Astrocyte (in vitro differentiated cells and primary cell): ENCODE measurements around the gene CTTNBP2. TPM values are rescaled to one million over a fixed set of nuclear protein-coding genes. Genes with fewer than 3 reads are reported as not detected.

Source experiments
- DNase-seq: peaks from one replicate; pipeline ENCODE4 v3.0.0-alpha.2; 2010; ENCODE audit warnings: low read depth
- FAIRE-seq: peaks from 2 replicates; lab custom pipeline; 2011; peaks lifted over from hg19 to GRCh38; lab: Jason Lieb, UNC
- H2AFZ ChIP-seq: 2 replicates; pipeline ENCODE4 v1.6.0; 2012; ENCODE audit warnings: low read depth, low read length, inconsistent platforms
- H3K27ac ChIP-seq: 2 replicates; pipeline ENCODE4 v1.5.1; 2011; ENCODE audit warnings: low read depth, low read length, inconsistent platforms
- H3K27me3 ChIP-seq: 2 replicates; pipeline ENCODE4 v1.6.0; 2011; ENCODE audit warnings: low read length, inconsistent platforms; ENCODE audit not compliant: insufficient read depth
- H3K36me3 ChIP-seq: 2 replicates; pipeline ENCODE4 v1.5.1; 2011; ENCODE audit warnings: low read length, inconsistent platforms; ENCODE audit not compliant: insufficient read depth
- H3K4me1 ChIP-seq: 2 replicates; pipeline ENCODE4 v1.5.1; 2011; ENCODE audit warnings: low read length, inconsistent platforms; ENCODE audit not compliant: insufficient read depth
- H3K4me2 ChIP-seq: 2 replicates; pipeline ENCODE4 v1.6.0; 2012; ENCODE audit warnings: low read length, inconsistent platforms
- H3K4me3 ChIP-seq: 2 replicates; pipeline ENCODE4 v1.5.1; 2011; ENCODE audit warnings: low read depth, mild to moderate bottlenecking, low read length, inconsistent platforms; ENCODE audit not compliant: insufficient read depth
- H3K79me2 ChIP-seq: 2 replicates; pipeline ENCODE4 v1.6.0; 2012; ENCODE audit warnings: mild to moderate bottlenecking, low read length, inconsistent platforms; ENCODE audit not compliant: insufficient read depth
- H3K9ac ChIP-seq: 2 replicates; pipeline ENCODE4 v1.6.0; 2012; ENCODE audit warnings: mild to moderate bottlenecking, low read length, inconsistent platforms
- H3K9me3 ChIP-seq: 2 replicates; pipeline ENCODE4 v1.5.1; 2012; ENCODE audit warnings: low read depth, mild to moderate bottlenecking, low read length, inconsistent platforms; ENCODE audit not compliant: insufficient read depth
- H4K20me1 ChIP-seq: 2 replicates; pipeline ENCODE4 v1.6.0; 2012; ENCODE audit warnings: low read length, inconsistent platforms; ENCODE audit not compliant: insufficient read depth
- H3K27ac Mint-ChIP-seq: one replicate; pipeline ENCODE4 v1.8.0; 2021; ENCODE audit warnings: mild to moderate bottlenecking, mixed read lengths; ENCODE audit not compliant: unreplicated experiment
- H3K27me3 Mint-ChIP-seq: one replicate; pipeline ENCODE4 v1.8.0; 2021; ENCODE audit warnings: low read depth, mixed read lengths; ENCODE audit not compliant: unreplicated experiment
- H3K36me3 Mint-ChIP-seq: one replicate; pipeline ENCODE4 v1.8.0; 2021; ENCODE audit warnings: low read depth, mixed read lengths; ENCODE audit not compliant: unreplicated experiment
- H3K4me1 Mint-ChIP-seq: one replicate; pipeline ENCODE4 v1.8.0; 2021; ENCODE audit warnings: low read depth, mixed read lengths; ENCODE audit not compliant: unreplicated experiment
- H3K4me3 Mint-ChIP-seq: one replicate; pipeline ENCODE4 v1.8.0; 2021; ENCODE audit warnings: mild to moderate bottlenecking, moderate library complexity, mixed read lengths; ENCODE audit not compliant: unreplicated experiment
- H3K9me3 Mint-ChIP-seq: one replicate; pipeline ENCODE4 v1.8.0; 2021; ENCODE audit warnings: mild to moderate bottlenecking, mixed read lengths; ENCODE audit not compliant: unreplicated experiment
- CTCF ChIP-seq: IDR thresholded peaks from 2 replicates; pipeline ENCODE4 v1.5.1; 2011; ENCODE audit warnings: low read depth, mild to moderate bottlenecking, inconsistent platforms, low read length, moderate library complexity; ENCODE audit not compliant: insufficient read depth
- EZH2 ChIP-seq: IDR thresholded peaks from 2 replicates; pipeline ENCODE4 v1.6.1; 2012; ENCODE audit warnings: mild to moderate bottlenecking, low read length, inconsistent platforms; ENCODE audit not compliant: insufficient read depth
- total RNA-seq: library from RNA; stranded (reverse); gene quantifications from 2 replicates; pipeline ENCODE4 v1.2.1, GENCODE V29; 2021

CTTNBP2 gene
- total RNA-seq, 1 donor from 2014 or later = 4.9 TPM

- no peaks in the 10 kb centered on the region for H3K27me3 ChIP-seq
- no peak overlapping the region for H3K9ac ChIP-seq
- peaks cover 21% of the 10 kb centered on the region for H3K4me1 Mint-ChIP-seq
- no peak for FAIRE-seq
- H3K4me2 ChIP-seq = no peak overlapping the region
- no peaks in the 10 kb centered on the region for H3K27me3 Mint-ChIP-seq
- H3K36me3 ChIP-seq = no peaks in the 10 kb centered on the region
- no peak overlapping the region for H3K27ac Mint-ChIP-seq
- no peaks in the 10 kb centered on the region for H3K36me3 Mint-ChIP-seq
- peaks cover 29% of the 10 kb centered on the region for H3K4me1 ChIP-seq
- H2AFZ ChIP-seq = no peak overlapping the region
- no peak for TF ChIP-seq CTCF
- no peak for TF ChIP-seq EZH2
- H3K79me2 ChIP-seq = no peaks in the 10 kb centered on the region
- H3K27ac ChIP-seq = no peak overlapping the region
- no peaks in the 10 kb centered on the region for H4K20me1 ChIP-seq
- DNase-seq = no peak
- H3K4me3 Mint-ChIP-seq = no peak overlapping the region
- H3K4me3 ChIP-seq = no peak overlapping the region
- no peaks in the 10 kb centered on the region for H3K9me3 ChIP-seq
- H3K9me3 Mint-ChIP-seq = no peaks in the 10 kb centered on the region
Measured at GRCh38 chr7:117807676-117808075, 65.6 kb downstream of the CTTNBP2 start.

- H3K9me3 ChIP-seq = no peaks in the 10 kb centered on the region
- TF ChIP-seq CTCF (no peak), EZH2 (no peak)
- H3K79me2 ChIP-seq = no peaks in the 10 kb centered on the region
- H3K9ac ChIP-seq = no peak overlapping the region
- H4K20me1 ChIP-seq = no peaks in the 10 kb centered on the region
- no peak overlapping the region for H3K4me3 Mint-ChIP-seq
- peaks cover 17% of the 10 kb centered on the region for H3K4me1 Mint-ChIP-seq
- no peaks in the 10 kb centered on the region for H3K9me3 Mint-ChIP-seq
- no peak overlapping the region for H3K27ac ChIP-seq
- H3K36me3 ChIP-seq = no peaks in the 10 kb centered on the region
- no peaks in the 10 kb centered on the region for H3K27me3 ChIP-seq
- no peak overlapping the region for H3K4me3 ChIP-seq
- H3K4me2 ChIP-seq = no peak overlapping the region
- DNase-seq (no peak), FAIRE-seq (no peak)
- peaks cover 27% of the 10 kb centered on the region for H3K4me1 ChIP-seq
- no peak overlapping the region for H3K27ac Mint-ChIP-seq
- no peaks in the 10 kb centered on the region for H3K27me3 Mint-ChIP-seq
- no peak overlapping the region for H2AFZ ChIP-seq
- H3K36me3 Mint-ChIP-seq = no peaks in the 10 kb centered on the region
Measured at GRCh38 chr7:117806011-117806410, 67.2 kb downstream of the CTTNBP2 start.

GRCh38 chr7:117805241-117805640, 68.0 kb downstream of the CTTNBP2 start:
- H3K27ac Mint-ChIP-seq = no peak overlapping the region
- no peak for DNase-seq
- peaks cover 20% of the 10 kb centered on the region for H3K4me1 ChIP-seq
- no peak overlapping the region for H3K4me2 ChIP-seq
- no peak overlapping the region for H3K4me3 Mint-ChIP-seq
- H3K9me3 ChIP-seq = no peaks in the 10 kb centered on the region
- peaks cover 11% of the 10 kb centered on the region for H3K4me1 Mint-ChIP-seq
- H3K9me3 Mint-ChIP-seq = no peaks in the 10 kb centered on the region
- H3K9ac ChIP-seq = no peak overlapping the region
- no peak for TF ChIP-seq CTCF
- no peak for TF ChIP-seq EZH2
- no peaks in the 10 kb centered on the region for H3K27me3 Mint-ChIP-seq
- no peaks in the 10 kb centered on the region for H3K36me3 ChIP-seq
- H3K27me3 ChIP-seq = no peaks in the 10 kb centered on the region
- no peak overlapping the region for H2AFZ ChIP-seq
- H4K20me1 ChIP-seq = no peaks in the 10 kb centered on the region
- no peaks in the 10 kb centered on the region for H3K36me3 Mint-ChIP-seq
- H3K79me2 ChIP-seq = no peaks in the 10 kb centered on the region
- no peak for FAIRE-seq
- no peak overlapping the region for H3K4me3 ChIP-seq
- no peak overlapping the region for H3K27ac ChIP-seq
